Smooth muscle cell (in vitro differentiated cells): ENCODE measurements around the gene FCHSD2. TPM values are rescaled to one million over a fixed set of nuclear protein-coding genes. Genes with fewer than 3 reads are reported as not detected.

Experiments used
- DNase-seq: peaks from one replicate; lab custom pipeline; 2025; ENCODE audit not compliant: unreplicated experiment; lab: John Stamatoyannopoulos, UW
- H2AFZ ChIP-seq: fragments of 200-600 bp; sonication (generic); 2 replicates; pipeline ENCODE4 v1.6.0; 2016; ENCODE audit warnings: antibody characterized with exemption, low read depth, mild to moderate bottlenecking
- H3F3A ChIP-seq: fragments of 200-600 bp; sonication (generic); 2 replicates; pipeline ENCODE4 v1.6.0; 2017; ENCODE audit warnings: antibody characterized with exemption, low read depth
- H3K27ac ChIP-seq: fragments of 200-600 bp; sonication (generic); 2 replicates; pipeline ENCODE4 v1.5.1; 2016; ENCODE audit warnings: low read depth, mild to moderate bottlenecking
- H3K27me3 ChIP-seq: fragments of 200-600 bp; sonication (generic); 2 replicates; pipeline ENCODE4 v1.6.1; 2016; ENCODE audit warnings: low read depth, mild to moderate bottlenecking
- H3K36me3 ChIP-seq: fragments of 200-600 bp; sonication (generic); 2 replicates; pipeline ENCODE4 v1.5.1; 2016; ENCODE audit warnings: low read depth
- H3K4me1 ChIP-seq: fragments of 200-600 bp; sonication (generic); 2 replicates; pipeline ENCODE4 v1.5.1; 2016; ENCODE audit warnings: low read depth
- H3K4me2 ChIP-seq: fragments of 200-600 bp; sonication (generic); 2 replicates; pipeline ENCODE4 v1.6.0; 2016; ENCODE audit warnings: mild to moderate bottlenecking
- H3K4me3 ChIP-seq: fragments of 200-600 bp; sonication (generic); 2 replicates; pipeline ENCODE4 v1.5.1; 2016; ENCODE audit warnings: mild to moderate bottlenecking
- H3K79me2 ChIP-seq: fragments of 200-600 bp; sonication (generic); 2 replicates; pipeline ENCODE4 v1.6.0; 2016; ENCODE audit warnings: low read depth, mild to moderate bottlenecking
- H3K9ac ChIP-seq: fragments of 200-600 bp; sonication (generic); 2 replicates; pipeline ENCODE4 v1.6.0; 2016; ENCODE audit warnings: low read depth
- H3K9me3 ChIP-seq: fragments of 200-600 bp; sonication (generic); replicated peaks from 2 replicates; pipeline ENCODE4 v1.5.1; 2016; ENCODE audit warnings: low read depth
- H4K20me1 ChIP-seq: fragments of 200-600 bp; sonication (generic); 2 replicates; pipeline ENCODE4 v1.6.0; 2016; ENCODE audit warnings: low read depth
- WGBS: methylation state at CpG from one replicate; pipeline ENCODE4 v1.1.7; 2016; ENCODE audit warnings: low lambda C conversion rate; 5-methylcytosine and 5-hydroxymethylcytosine counted together
- polyA plus RNA-seq: library from polyadenylated mRNA; unstranded; fragments of >200 nt; fragmentation: Nextera tagmentation; extraction: Ambion mirVana; gene quantifications from 2 replicates; pipeline ENCODE4 v1.2.1, GENCODE V29; 2016
- total RNA-seq: library from RNA; depleted of rRNA; stranded (reverse); fragments of >200 nt; gene quantifications from 2 replicates; pipeline ENCODE4 v1.2.3, GENCODE V29; 2014
- TF ChIP-seq, protein P1 (sequence below): fragments of 200-600 bp; sonication (generic); IDR thresholded peaks from 2 replicates; pipeline ENCODE4 v1.5.1; 2017; ENCODE audit warnings: borderline replicate concordance, mild to moderate bottlenecking, antibody characterized with exemption; ENCODE audit not compliant: insufficient read depth, poor library complexity, severe bottlenecking

The FCHSD2 gene
- total and polyA plus RNA-seq, 2 experiments from 2014 or later: 14.6 to 24.3 TPM

DNA sequence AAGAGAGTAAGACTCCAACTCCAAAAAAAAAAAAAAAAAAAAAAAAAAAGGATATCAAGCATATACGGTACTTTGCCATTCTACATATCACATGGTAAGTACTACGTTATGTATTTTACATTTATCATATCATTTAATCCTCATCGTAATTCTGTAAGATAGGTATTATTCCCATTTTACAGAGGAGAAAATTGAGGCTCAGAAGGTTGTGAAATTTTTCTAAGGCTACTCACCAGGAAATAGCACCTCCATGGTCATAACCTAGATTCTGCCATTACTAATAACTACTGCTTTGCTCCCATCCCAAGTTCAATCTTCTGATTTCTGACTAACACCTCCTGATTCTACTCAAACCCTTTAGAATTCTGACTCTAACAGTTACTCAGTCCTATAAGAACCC, 138.0 kb downstream of the FCHSD2 start:
- WGBS: 98% methylated on average over 3 of the region's 3 CpGs
- no peak overlapping the region for H3K4me2 ChIP-seq
- no peak overlapping the region for H2AFZ ChIP-seq
- H3K9ac ChIP-seq: no peak overlapping the region
- no peak overlapping the region for H3K4me3 ChIP-seq
- no peaks in the 10 kb centered on the region for H3K79me2 ChIP-seq
- no peaks in the 10 kb centered on the region for H3K27me3 ChIP-seq
- H3K36me3 ChIP-seq: no peaks in the 10 kb centered on the region
- TF ChIP-seq, protein P1, sequence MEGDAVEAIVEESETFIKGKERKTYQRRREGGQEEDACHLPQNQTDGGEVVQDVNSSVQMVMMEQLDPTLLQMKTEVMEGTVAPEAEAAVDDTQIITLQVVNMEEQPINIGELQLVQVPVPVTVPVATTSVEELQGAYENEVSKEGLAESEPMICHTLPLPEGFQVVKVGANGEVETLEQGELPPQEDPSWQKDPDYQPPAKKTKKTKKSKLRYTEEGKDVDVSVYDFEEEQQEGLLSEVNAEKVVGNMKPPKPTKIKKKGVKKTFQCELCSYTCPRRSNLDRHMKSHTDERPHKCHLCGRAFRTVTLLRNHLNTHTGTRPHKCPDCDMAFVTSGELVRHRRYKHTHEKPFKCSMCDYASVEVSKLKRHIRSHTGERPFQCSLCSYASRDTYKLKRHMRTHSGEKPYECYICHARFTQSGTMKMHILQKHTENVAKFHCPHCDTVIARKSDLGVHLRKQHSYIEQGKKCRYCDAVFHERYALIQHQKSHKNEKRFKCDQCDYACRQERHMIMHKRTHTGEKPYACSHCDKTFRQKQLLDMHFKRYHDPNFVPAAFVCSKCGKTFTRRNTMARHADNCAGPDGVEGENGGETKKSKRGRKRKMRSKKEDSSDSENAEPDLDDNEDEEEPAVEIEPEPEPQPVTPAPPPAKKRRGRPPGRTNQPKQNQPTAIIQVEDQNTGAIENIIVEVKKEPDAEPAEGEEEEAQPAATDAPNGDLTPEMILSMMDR: no peak
- no peaks in the 10 kb centered on the region for H3K9me3 ChIP-seq
- no peaks in the 10 kb centered on the region for H3F3A ChIP-seq
- DNase-seq: no peak
- no peak overlapping the region for H3K27ac ChIP-seq
- peaks cover 5% of the 10 kb centered on the region for H4K20me1 ChIP-seq
- no peaks in the 10 kb centered on the region for H3K4me1 ChIP-seq

DNA sequence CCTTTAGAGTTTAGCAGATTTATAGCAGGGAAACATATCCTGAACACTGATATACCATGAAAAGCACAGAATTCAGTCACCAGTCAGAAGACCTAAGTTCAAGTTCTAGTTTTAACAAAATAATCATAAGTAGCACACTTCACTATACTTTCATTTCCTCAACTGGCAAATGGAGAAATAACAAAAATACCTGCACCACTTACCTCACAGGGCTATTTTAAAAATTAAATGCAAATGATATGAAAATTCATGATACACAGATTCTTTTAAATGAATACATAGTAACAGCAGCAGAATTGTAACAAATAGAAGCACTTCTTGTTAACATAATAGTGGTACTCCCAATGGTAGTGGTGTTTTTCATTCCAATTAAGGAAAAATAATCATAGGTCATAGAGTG, 139.0 kb downstream of the FCHSD2 start:
- Histone ChIP-seq H3K79me2 (no peaks in the 10 kb centered on the region), H4K20me1 (peaks cover 5% of the 10 kb centered on the region), H3K4me3 (no peak overlapping the region), H3K27ac (no peak overlapping the region), H3K27me3 (no peaks in the 10 kb centered on the region), H2AFZ (no peak overlapping the region), H3K4me2 (no peak overlapping the region), H3K4me1 (no peaks in the 10 kb centered on the region), H3K9me3 (no peaks in the 10 kb centered on the region), H3K36me3 (no peaks in the 10 kb centered on the region), H3K9ac (no peak overlapping the region), H3F3A (no peaks in the 10 kb centered on the region)
- TF ChIP-seq, protein P1: no peak
- DNase-seq: no peak

DNA sequence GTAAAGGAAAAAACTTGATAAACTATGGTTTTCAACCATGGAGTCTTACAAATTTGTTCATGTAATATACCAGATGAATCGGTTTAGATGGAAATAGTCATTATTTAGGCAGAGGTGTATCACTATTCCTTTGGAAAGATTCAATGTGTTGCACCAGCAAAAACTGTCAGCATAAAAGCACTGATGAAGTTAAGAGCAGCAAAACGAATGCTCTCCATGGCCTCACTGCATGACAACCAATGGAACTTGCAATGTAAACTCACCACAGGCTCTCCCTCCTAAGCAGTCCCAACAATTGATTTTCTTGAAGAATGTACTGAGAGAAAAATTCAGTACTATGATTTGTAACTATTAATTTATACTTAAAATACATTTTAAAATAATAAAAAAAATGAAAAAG, 139.9 kb downstream of the FCHSD2 start:
- H3K4me3 ChIP-seq: no peak overlapping the region
- H2AFZ ChIP-seq: no peak overlapping the region
- no peak overlapping the region for H3K4me2 ChIP-seq
- no peak overlapping the region for H3K9ac ChIP-seq
- peaks cover 8% of the 10 kb centered on the region for H4K20me1 ChIP-seq
- H3K27ac ChIP-seq: no peak overlapping the region
- TF ChIP-seq, protein P1: no peak
- no peaks in the 10 kb centered on the region for H3K9me3 ChIP-seq
- DNase-seq: no peak
- no peaks in the 10 kb centered on the region for H3K79me2 ChIP-seq
- H3K36me3 ChIP-seq: no peaks in the 10 kb centered on the region
- WGBS: 83% methylated on average over 2 of the region's 2 CpGs
- no peaks in the 10 kb centered on the region for H3K27me3 ChIP-seq
- no peaks in the 10 kb centered on the region for H3F3A ChIP-seq
- H3K4me1 ChIP-seq: no peaks in the 10 kb centered on the region

DNA sequence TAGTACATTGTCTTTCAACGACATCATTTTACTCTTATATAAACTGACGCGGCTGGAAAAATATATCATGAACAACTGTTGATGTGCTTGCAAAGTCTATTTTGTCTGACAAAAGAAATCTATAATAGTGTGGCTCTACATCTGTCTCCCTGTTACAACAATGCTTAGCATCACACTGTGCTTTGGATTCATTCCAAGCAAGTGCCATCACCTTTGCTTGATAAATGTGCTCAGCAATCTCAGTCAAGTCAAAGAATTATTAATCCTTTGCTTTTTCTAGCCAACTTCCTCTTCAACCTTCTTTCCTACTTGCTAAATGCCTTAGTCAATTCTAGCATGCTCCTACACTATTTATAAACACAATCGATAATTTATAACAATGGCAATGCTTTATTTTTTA, 140.5 kb downstream of the FCHSD2 start:
- H3K4me1 ChIP-seq: no peaks in the 10 kb centered on the region
- WGBS: 92% methylated on average over 4 of the region's 4 CpGs
- no peak overlapping the region for H3K9ac ChIP-seq
- no peaks in the 10 kb centered on the region for H3K27me3 ChIP-seq
- peaks cover 12% of the 10 kb centered on the region for H4K20me1 ChIP-seq
- no peak overlapping the region for H3K27ac ChIP-seq
- H3K4me2 ChIP-seq: no peak overlapping the region
- TF ChIP-seq, protein P1: no peak
- H3K79me2 ChIP-seq: no peaks in the 10 kb centered on the region
- H3K9me3 ChIP-seq: no peaks in the 10 kb centered on the region
- H3K4me3 ChIP-seq: no peak overlapping the region
- no peak for DNase-seq
- H3K36me3 ChIP-seq: no peaks in the 10 kb centered on the region
- H3F3A ChIP-seq: no peaks in the 10 kb centered on the region
- no peak overlapping the region for H2AFZ ChIP-seq
